Kidney (tissue), 14 donors: ENCODE measurements around the gene JARID2. TPM values are rescaled to one million over a fixed set of nuclear protein-coding genes. Genes with fewer than 3 reads are reported as not detected.

Experiments used
- DNase-seq, 5 donors: peaks; one replicate each; pipeline ENCODE4 v3.0.0-alpha.2; 2013 to 2020
- FAIRE-seq: peaks from 2 replicates; lab custom pipeline; 2012; peaks lifted over from hg19 to GRCh38; lab: Jason Lieb, UNC
- H3K27ac ChIP-seq, 2 donors: one replicate each; pipeline ENCODE4 v1.7.0; 2013; ENCODE audit warnings: low read depth in 2 of 2, low read length in 2 of 2, inconsistent platforms in 1 of 2
- H3K27me3 ChIP-seq: one replicate; pipeline ENCODE4 v1.7.1; 2013; ENCODE audit warnings: low read length, inconsistent platforms; ENCODE audit not compliant: control insufficient read depth, insufficient read depth
- H3K36me3 ChIP-seq, 3 donors: one replicate each; pipeline versions ENCODE4 v1.7.0 to v1.7.1; 2013; ENCODE audit warnings: low read length in 3 of 3, control low read depth in 1 of 3, inconsistent platforms in 1 of 3; ENCODE audit not compliant: insufficient read depth in 3 of 3, control insufficient read depth in 2 of 3
- H3K4me1 ChIP-seq, 3 donors: one replicate each; pipeline versions ENCODE4 v1.7.0 to v1.7.1; 2013; ENCODE audit warnings: low read length in 3 of 3, inconsistent platforms in 1 of 3, low read depth in 1 of 3; ENCODE audit not compliant: control insufficient read depth in 2 of 3, insufficient read depth in 2 of 3
- H3K4me3 ChIP-seq, 3 donors: one replicate each; pipeline versions ENCODE4 v1.7.0 to v1.8.1; 2013; ENCODE audit warnings: low read length in 3 of 3, control low read depth in 1 of 3, inconsistent platforms in 1 of 3
- H3K9ac ChIP-seq, 3 donors: one replicate each; pipeline versions ENCODE4 v1.7.0 to v1.7.1; 2013; ENCODE audit warnings: low read length in 3 of 3, control low read depth in 1 of 3, inconsistent platforms in 1 of 3
- H3K9me3 ChIP-seq, 3 donors: one replicate each; pipeline versions ENCODE4 v1.7.0 to v1.7.1; 2013; ENCODE audit warnings: low read length in 3 of 3, control low read depth in 1 of 3, inconsistent platforms in 1 of 3; ENCODE audit not compliant: control insufficient read depth in 2 of 3, insufficient read depth in 1 of 3
- intact Hi-C: fragments of 100-400 bp; cut with DNase I; formaldehyde crosslinking; loops from one replicate; pipeline ENCODE4 v1.11.1; 2022
- polyA plus RNA-seq: library from polyadenylated mRNA; stranded (reverse); fragments of 350-450 nt; fragmentation: Illumina TruSeq; extraction: RNeasy Lipid Tissue Mini Kit (QIAGEN cat#74804); gene quantifications from one replicate; pipeline ENCODE4 v1.2.3, GENCODE V29; 2014; ENCODE audit warnings: low read depth, low replicate concordance; ENCODE audit not compliant: insufficient read depth
- total RNA-seq: library from RNA; stranded (reverse); fragmentation: NEBNext Ultra II Directional; extraction: Animal tissue kit (Norgen Biotek cat#: 25700); gene quantifications from one replicate; pipeline ENCODE4 v1.2.1, GENCODE V29; 2021
- TF ChIP-seq, protein P1 (sequence below): IDR thresholded peaks from 3 replicates; pipeline ENCODE4 v1.5.1; 2012; ENCODE audit warnings: mild to moderate bottlenecking, moderate library complexity, borderline replicate concordance; ENCODE audit not compliant: insufficient read depth; ENCODE audit errors: extremely low read depth
- donor health status: control.
- donor health status: control.
- donor health status: control.
- donor health status: control.
- donor health status: control.
- donor health status: DM: yes; HTN: yes; CAD: no.
- donor health status: Normal renal cell carcinoma (clear cell type).

The JARID2 gene
- total and polyA plus RNA-seq, 2 donors from 2014 or later: 1.8 to 12.3 TPM

DNA sequence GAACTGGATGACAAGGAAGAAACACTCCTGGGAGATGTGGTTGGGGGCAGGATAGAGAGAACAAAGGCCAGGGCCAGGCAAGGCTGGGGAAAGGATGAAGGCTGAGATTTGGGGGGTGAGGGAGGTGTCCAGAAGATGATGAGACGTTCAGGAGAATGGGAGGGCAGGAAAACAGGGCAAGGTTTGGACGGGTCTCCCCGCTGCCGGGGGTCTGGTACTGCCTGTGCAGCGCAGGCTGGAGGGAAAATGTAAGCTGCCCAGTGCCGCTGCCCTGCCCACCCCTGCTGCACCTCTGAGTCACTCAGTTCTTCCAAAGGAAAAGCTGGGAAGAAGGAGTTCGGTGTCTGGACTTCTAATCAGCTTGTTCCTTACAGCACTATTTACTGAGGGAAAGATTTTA, 286.1 kb downstream of the JARID2 start:
- Histone ChIP-seq H3K4me3 (no peak overlapping the region), H3K9ac (no peak overlapping the region), H3K27me3 (no peaks in the 10 kb centered on the region), H3K9me3 (peaks cover 0 to 4% (median 0%) of the 10 kb centered on the region in 3 donors), H3K36me3 (peaks cover 0 to 7% (median 4%) of the 10 kb centered on the region in 3 donors), H3K4me1 (peaks cover 0 to 32% (median 9%) of the 10 kb centered on the region in 3 donors), H3K27ac (no peak overlapping the region)
- FAIRE-seq (no peak), DNase-seq (no peak)
- intact Hi-C loops: no loop called here
- TF ChIP-seq, protein P1, sequence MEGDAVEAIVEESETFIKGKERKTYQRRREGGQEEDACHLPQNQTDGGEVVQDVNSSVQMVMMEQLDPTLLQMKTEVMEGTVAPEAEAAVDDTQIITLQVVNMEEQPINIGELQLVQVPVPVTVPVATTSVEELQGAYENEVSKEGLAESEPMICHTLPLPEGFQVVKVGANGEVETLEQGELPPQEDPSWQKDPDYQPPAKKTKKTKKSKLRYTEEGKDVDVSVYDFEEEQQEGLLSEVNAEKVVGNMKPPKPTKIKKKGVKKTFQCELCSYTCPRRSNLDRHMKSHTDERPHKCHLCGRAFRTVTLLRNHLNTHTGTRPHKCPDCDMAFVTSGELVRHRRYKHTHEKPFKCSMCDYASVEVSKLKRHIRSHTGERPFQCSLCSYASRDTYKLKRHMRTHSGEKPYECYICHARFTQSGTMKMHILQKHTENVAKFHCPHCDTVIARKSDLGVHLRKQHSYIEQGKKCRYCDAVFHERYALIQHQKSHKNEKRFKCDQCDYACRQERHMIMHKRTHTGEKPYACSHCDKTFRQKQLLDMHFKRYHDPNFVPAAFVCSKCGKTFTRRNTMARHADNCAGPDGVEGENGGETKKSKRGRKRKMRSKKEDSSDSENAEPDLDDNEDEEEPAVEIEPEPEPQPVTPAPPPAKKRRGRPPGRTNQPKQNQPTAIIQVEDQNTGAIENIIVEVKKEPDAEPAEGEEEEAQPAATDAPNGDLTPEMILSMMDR: no peak

DNA sequence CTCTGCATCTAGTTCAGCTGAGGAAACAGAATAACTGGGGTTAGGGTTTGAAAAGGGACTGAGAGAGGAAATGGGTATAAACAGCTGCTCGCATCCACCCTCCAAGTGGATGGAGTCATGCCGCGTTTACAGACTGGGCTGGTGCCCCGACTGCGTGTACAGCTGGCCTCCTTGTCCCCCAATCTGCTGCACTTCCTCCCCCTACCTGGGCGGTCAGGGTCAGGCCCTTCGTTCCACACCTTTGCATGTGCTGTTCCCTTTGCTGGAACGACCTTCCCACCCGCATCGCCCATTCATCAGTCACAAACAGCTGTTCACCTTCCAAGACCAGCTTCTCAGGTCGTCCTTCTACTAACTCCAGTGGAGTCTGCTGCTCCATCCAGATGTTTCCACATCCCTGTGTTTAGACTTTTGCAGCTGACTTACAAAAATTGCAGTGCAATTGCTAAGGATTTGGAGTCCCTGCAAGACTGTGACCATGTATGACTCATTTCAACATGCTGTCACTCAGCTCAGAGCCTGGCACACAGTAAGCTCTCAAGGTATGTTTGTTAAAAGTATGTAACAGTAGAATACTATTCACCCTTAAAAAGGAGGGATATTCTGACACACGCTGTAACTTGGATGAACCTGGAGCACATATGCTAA, 287.6 kb downstream of the JARID2 start:
- H3K9ac ChIP-seq: no peak overlapping the region
- no peaks in the 10 kb centered on the region for H3K27me3 ChIP-seq
- intact Hi-C loops: no loop called here
- TF ChIP-seq, protein P1: no peak
- H3K9me3 ChIP-seq: no peaks in the 10 kb centered on the region
- DNase-seq (no peak), FAIRE-seq (no peak)
- H3K4me3 ChIP-seq: no peak overlapping the region
- H3K4me1 ChIP-seq: peaks cover 0 to 24% (median 9%) of the 10 kb centered on the region in 3 donors
- H3K36me3 ChIP-seq: peaks cover 0 to 7% (median 4%) of the 10 kb centered on the region in 3 donors
- no peak overlapping the region for H3K27ac ChIP-seq

DNA sequence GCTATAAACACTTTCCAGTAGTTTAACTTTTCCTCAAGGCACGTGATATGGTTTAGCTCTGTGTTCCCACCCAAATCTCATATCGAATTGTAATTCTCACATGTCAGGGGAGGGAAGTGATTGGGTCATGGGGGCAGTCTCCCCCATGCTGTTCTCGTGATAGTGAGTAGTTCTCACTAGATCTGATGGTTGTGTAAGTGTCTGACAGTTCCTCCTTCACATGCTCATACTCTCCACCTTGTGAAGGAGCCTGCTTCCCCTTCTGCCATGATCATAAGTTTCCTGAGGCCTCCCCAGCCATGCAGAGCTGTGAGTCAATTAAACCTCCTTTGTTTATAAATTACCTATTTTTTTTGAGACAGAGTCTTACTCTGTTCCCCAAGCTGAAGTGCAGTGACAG, 289.1 kb downstream of the JARID2 start:
- H3K9ac ChIP-seq: no peak overlapping the region
- H3K36me3 ChIP-seq: peaks cover 0 to 7% (median 4%) of the 10 kb centered on the region in 3 donors
- no peaks in the 10 kb centered on the region for H3K9me3 ChIP-seq
- H3K4me3 ChIP-seq: no peak overlapping the region
- FAIRE-seq (no peak), DNase-seq (no peak)
- peak overlapping the region; percentile 38 to 71 for H3K27ac ChIP-seq
- TF ChIP-seq, protein P1: no peak
- intact Hi-C loops: no loop called here
- H3K27me3 ChIP-seq: no peaks in the 10 kb centered on the region
- H3K4me1 ChIP-seq: peaks cover 0 to 18% (median 9%) of the 10 kb centered on the region in 3 donors
